Stimulated activated CD8-positive, alpha-beta memory T cell treated with anti-CD3 and anti-CD28 coated beads, Interleukin-12 subunit alpha, Interleukin-12 subunit beta, amount 100 ng/mL, for 4 hours (primary cell): Measurements from ENCODE around the gene CT47C1.

Experiments
- DNase-seq: peaks from one replicate; pipeline ENCODE4 v3.0.0-alpha.2; 2020; ENCODE audit warnings: low read depth

CT47C1 gene

GRCh38 chrX:119073911-119074310 is 1.1 kb downstream of the CT47C1 start:
- DNase-seq = no peak

- no peak for DNase-seq
Measured at GRCh38 chrX:119075270-119076025, 2.7 kb downstream of the CT47C1 start.

- DNase-seq = no peak
Measured at GRCh38 chrX:119082278-119082677, 9.5 kb downstream of the CT47C1 start.

- no peak for DNase-seq
Measured at GRCh38 chrX:119084766-119085165, 12.0 kb downstream of the CT47C1 start.

GRCh38 chrX:119087121-119087520 is 14.3 kb downstream of the CT47C1 start:
- no peak for DNase-seq

GRCh38 chrX:119089619-119090018 is 16.8 kb downstream of the CT47C1 start:
- DNase-seq = no peak

- DNase-seq = no peak
Measured at GRCh38 chrX:119090627-119091026, 17.8 kb downstream of the CT47C1 start.

GRCh38 chrX:119093991-119094735 is 21.4 kb downstream of the CT47C1 start:
- no peak for DNase-seq

- DNase-seq = no peak
Measured at GRCh38 chrX:119094819-119095218, 22.0 kb downstream of the CT47C1 start.

- no peak for DNase-seq
Measured at GRCh38 chrX:119095936-119096335, 23.1 kb downstream of the CT47C1 start.

GRCh38 chrX:119101168-119101567 is 28.4 kb downstream of the CT47C1 start:
- no peak for DNase-seq

GRCh38 chrX:119105826-119106225 is 33.0 kb downstream of the CT47C1 start:
- no peak for DNase-seq

- no peak for DNase-seq
Measured at GRCh38 chrX:119107206-119107605, 34.4 kb downstream of the CT47C1 start.

- peak; percentile 1 for DNase-seq
Measured at GRCh38 chrX:119118780-119119395, 46.1 kb downstream of the CT47C1 start.

- no peak for DNase-seq
Measured at GRCh38 chrX:119121341-119121740, 48.5 kb downstream of the CT47C1 start.
